Ascending aorta (tissue), 2 donors: ENCODE measurements around the gene MUC2. TPM values are rescaled to one million over a fixed set of nuclear protein-coding genes. Genes with fewer than 3 reads are reported as not detected.

ENCODE experiments used
- DNase-seq, 2 donors: peaks; one replicate each; pipeline ENCODE4 v3.0.0-alpha.2; 2019; ENCODE audit warnings: low spot score in 2 of 2
- H3K27ac ChIP-seq, 2 donors: fragments of 200-600 bp; sonication (generic); one replicate each; pipeline ENCODE4 v1.5.1; 2016 to 2017; ENCODE audit warnings: mild to moderate bottlenecking in 1 of 2
- H3K27me3 ChIP-seq: fragments of 200-600 bp; sonication (generic); one replicate; pipeline ENCODE4 v1.5.1; 2017
- H3K36me3 ChIP-seq, 2 donors: fragments of 200-600 bp; sonication (generic); one replicate each; pipeline ENCODE4 v1.5.1; 2016
- H3K4me1 ChIP-seq, 2 donors: fragments of 200-600 bp; sonication (generic); one replicate each; pipeline ENCODE4 v1.5.1; 2016 to 2017; ENCODE audit warnings: mild to moderate bottlenecking in 1 of 2
- H3K4me3 ChIP-seq, 2 donors: fragments of 200-600 bp; sonication (generic); one replicate each; pipeline ENCODE4 v1.5.1; 2016 to 2017; ENCODE audit warnings: mild to moderate bottlenecking in 1 of 2
- H3K9me3 ChIP-seq, 2 donors: fragments of 200-600 bp; sonication (generic); one replicate each; pipeline ENCODE4 v1.5.1; 2016
- intact Hi-C: fragments of 100-400 bp; cut with DNase I; formaldehyde crosslinking; loops from one replicate; pipeline ENCODE4 v1.15.1; 2023
- total RNA-seq: library from RNA; depleted of rRNA; stranded (reverse); fragments of >200 nt; gene quantifications from one replicate; pipeline ENCODE4 v1.1.0, GENCODE V29; 2016
- TF ChIP-seq, protein P1 (sequence below), 3 experiments: fragments of 200-600 bp in 2 of 3; fragments of 450-650 bp in 1 of 3; sonication (generic) in 2 of 3; IDR thresholded peaks; one replicate each; pipeline ENCODE4 v1.5.1; 2016 to 2019; ENCODE audit warnings: antibody characterized with exemption in 3 of 3, mild to moderate bottlenecking in 1 of 3, moderate library complexity in 1 of 3

MUC2 gene
- total RNA-seq, 1 donor from 2014 or later: 0.11 TPM

DNA sequence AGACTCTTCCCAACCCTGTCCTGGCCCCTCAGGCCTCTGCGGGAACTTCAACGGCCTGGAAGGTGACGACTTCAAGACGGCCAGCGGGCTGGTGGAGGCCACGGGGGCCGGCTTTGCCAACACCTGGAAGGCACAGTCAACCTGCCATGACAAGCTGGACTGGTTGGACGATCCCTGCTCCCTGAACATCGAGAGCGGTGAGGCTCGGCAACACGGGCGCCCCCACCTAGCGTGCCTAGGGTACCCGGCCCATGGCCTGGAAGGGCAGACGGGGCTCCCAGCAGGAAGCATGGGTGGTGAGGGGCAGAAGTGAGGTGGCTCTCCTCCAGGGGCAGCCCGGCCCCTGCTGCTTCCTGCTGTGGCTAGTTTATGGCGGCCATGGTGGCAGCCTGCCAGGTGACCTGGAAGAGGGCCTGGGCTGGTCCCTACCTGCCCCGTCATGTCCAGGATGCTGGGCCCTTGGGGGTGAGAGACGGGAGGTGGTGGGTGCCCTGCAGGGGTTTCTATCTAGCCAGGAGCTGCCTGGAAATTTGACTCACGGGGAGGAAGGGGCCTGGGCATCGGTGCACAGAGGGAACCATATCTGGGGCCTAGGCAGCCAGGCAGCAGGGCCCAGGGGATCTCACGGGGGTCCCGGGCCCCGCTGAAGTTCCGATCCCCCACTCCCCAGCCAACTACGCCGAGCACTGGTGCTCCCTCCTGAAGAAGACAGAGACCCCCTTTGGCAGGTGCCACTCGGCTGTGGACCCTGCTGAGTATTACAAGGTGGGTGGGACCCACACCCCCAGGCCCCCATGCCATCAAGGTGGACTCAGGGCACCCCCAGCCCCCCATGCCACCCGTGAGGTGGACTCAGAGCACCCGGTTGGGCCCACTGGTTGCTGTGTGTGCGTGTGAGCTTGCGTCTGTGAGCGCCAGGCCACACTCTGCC is 9.2 kb downstream of the MUC2 start:
- no peak overlapping the region for H3K4me3 ChIP-seq
- peak in 1 of 2 donors; percentile 52 for DNase-seq
- intact Hi-C loops: no loop called here

DNA sequence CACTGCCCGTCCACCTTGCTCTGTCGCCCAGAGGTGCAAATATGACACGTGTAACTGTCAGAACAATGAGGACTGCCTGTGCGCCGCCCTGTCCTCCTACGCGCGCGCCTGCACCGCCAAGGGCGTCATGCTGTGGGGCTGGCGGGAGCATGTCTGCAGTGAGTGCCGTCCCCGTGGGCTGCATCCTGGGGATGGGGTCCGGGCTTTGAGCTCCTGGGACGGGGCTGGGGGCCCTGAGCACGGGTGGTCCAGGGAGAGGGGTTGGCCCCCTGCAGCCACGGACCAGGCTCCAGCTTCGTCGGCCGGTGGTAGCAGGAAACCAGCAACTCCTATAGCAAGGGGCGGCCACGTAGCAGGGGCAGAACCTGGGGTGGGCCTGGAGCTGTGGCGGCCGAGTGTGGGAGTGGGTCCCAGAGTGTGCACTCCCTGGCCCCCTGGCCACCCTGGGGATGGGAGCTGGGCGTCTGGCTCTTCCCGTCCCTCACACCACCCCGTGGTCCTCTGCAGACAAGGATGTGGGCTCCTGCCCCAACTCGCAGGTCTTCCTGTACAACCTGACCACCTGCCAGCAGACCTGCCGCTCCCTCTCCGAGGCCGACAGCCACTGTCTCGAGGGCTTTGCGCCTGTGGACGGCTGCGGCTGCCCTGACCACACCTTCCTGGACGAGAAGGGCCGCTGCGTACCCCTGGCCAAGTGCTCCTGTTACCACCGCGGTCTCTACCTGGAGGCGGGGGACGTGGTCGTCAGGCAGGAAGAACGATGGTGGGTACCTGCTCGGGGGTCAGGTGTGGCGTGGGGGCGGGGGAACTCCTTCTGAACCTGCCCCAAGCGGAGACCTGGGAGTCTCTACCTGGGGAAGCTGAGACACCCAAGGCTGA is 10.1 kb downstream of the MUC2 start:
- H3K4me1 ChIP-seq: no peaks in the 10 kb centered on the region
- DNase-seq: peak in 1 of 2 donors; percentile 52
- no peaks in the 10 kb centered on the region for H3K9me3 ChIP-seq
- TF ChIP-seq, protein P1, sequence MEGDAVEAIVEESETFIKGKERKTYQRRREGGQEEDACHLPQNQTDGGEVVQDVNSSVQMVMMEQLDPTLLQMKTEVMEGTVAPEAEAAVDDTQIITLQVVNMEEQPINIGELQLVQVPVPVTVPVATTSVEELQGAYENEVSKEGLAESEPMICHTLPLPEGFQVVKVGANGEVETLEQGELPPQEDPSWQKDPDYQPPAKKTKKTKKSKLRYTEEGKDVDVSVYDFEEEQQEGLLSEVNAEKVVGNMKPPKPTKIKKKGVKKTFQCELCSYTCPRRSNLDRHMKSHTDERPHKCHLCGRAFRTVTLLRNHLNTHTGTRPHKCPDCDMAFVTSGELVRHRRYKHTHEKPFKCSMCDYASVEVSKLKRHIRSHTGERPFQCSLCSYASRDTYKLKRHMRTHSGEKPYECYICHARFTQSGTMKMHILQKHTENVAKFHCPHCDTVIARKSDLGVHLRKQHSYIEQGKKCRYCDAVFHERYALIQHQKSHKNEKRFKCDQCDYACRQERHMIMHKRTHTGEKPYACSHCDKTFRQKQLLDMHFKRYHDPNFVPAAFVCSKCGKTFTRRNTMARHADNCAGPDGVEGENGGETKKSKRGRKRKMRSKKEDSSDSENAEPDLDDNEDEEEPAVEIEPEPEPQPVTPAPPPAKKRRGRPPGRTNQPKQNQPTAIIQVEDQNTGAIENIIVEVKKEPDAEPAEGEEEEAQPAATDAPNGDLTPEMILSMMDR (IDR thresholded peaks at IDR 0.05): no peak
- intact Hi-C loops: no loop called here
- no peak overlapping the region for H3K27ac ChIP-seq
- H3K4me3 ChIP-seq: no peak overlapping the region
- no peaks in the 10 kb centered on the region for H3K36me3 ChIP-seq
- no peaks in the 10 kb centered on the region for H3K27me3 ChIP-seq

More for the DNA sequence above, 9.2 kb downstream of the MUC2 start:
- TF ChIP-seq, protein P1 (IDR thresholded peaks at IDR 0.05): no peak
- Histone ChIP-seq H3K9me3 (no peaks in the 10 kb centered on the region), H3K27me3 (no peaks in the 10 kb centered on the region), H3K36me3 (no peaks in the 10 kb centered on the region), H3K27ac (no peak overlapping the region), H3K4me1 (no peaks in the 10 kb centered on the region)

DNA sequence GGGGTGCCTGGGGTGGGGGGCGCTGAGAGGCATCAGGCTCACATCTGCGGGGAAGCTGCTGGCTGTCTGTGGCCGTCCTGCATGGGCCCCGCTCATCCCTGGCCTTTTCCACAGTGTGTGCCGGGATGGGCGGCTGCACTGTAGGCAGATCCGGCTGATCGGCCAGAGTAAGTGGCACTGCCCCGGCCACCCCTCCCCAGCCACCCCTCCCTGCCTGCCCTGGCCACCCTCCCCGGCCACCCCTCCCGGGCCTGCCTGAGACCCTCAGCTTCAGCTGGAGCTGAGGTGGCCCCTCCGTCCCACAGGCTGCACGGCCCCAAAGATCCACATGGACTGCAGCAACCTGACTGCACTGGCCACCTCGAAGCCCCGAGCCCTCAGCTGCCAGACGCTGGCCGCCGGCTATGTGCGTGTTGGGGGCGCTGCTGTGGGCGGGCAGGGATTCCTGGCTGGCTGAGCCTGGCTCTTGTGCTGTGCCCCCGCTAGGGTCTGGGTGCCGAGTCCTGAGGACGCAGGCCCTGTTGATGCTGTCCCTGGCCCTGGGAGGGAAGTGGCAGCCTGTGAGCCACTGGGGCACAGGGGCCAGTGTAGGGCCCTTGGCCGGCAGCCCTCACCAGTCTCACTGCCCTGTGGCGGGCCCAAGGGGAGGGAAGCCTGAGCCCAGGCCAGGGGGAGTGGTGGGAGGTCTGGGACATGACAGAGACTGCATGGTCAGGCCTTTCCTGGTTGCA is 10.9 kb downstream of the MUC2 start:
- Histone ChIP-seq H3K4me3 (no peak overlapping the region), H3K9me3 (no peaks in the 10 kb centered on the region), H3K36me3 (no peaks in the 10 kb centered on the region), H3K4me1 (no peaks in the 10 kb centered on the region), H3K27ac (no peak overlapping the region), H3K27me3 (no peaks in the 10 kb centered on the region)
- TF ChIP-seq, protein P1 (IDR thresholded peaks at IDR 0.05): no peak
- peak in 1 of 2 donors; percentile 44 for DNase-seq
- intact Hi-C loops: no loop called here

DNA sequence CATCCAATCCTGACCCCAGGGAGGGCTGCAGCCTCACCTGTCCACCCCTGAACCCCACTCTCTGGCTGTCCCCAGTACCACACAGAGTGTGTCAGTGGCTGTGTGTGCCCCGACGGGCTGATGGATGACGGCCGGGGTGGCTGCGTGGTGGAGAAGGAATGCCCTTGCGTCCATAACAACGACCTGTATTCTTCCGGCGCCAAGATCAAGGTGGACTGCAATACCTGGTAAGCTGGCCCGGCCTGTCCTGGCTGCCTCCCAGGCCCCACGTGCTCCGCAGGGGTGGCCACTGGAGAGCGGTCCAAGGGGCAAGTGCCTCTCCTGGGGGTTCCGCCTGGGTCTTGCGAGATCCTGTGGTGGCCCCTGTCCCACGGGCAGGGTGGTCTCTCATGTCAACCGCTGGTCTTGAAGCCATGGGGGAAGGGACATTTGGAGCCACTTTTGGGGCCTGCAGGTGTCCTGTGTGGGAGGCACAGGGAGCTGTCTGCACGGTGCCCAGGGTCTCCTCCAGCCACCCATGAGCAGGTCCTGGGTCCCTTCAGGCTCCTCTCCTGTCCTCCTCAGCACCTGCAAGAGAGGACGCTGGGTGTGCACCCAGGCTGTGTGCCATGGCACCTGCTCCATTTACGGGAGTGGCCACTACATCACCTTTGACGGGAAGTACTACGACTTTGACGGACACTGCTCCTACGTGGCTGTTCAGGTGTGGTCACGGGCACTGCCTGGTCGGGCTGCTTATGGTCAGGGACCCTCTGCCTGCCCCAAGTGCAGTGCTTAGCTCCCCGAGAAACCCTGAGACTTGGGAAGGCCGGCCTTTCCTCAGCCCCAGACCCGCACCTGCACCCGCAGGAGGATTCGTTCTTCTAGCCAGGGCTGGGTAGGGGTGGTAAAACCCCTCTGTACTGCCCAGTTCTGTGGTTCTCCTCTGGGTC is 11.8 kb downstream of the MUC2 start:
- Histone ChIP-seq H3K27ac (no peak overlapping the region), H3K27me3 (no peaks in the 10 kb centered on the region), H3K4me3 (no peak overlapping the region), H3K9me3 (no peaks in the 10 kb centered on the region), H3K36me3 (no peaks in the 10 kb centered on the region), H3K4me1 (no peaks in the 10 kb centered on the region)
- intact Hi-C loops: no loop called here
- TF ChIP-seq, protein P1 (IDR thresholded peaks at IDR 0.05): no peak
- DNase-seq: no peak
